Measurements from ENCODE around the gene LRP6.
"Not testable (repeated sequence)": the region's sequence is repeated elsewhere in the genome, so short reads cannot be mapped to it uniquely, and the experiment has no call there.

Gene LRP6

DNA sequence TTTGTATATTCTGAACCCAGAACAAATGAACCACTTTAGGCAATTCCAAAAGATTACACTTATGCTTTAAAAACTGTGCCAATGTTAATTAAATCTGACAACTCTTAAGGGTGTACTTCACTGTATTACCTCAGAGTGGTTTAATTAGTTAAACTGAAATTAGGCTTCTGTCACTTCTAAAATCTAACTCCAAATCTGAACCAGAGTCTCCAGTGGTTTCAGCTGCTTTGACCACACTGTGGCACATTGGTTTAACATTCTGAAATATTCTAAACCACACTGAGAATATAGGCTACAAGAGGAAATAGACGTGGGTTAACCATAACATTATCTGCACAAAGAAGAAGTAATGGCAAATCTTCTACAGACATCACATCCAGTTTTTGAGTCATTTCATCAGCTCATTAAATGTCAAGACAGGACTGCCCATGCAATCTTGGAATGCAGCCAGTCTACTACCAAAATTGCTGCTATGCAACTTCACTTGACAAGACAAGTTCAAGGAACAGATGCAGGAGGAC lies 94.8 kb downstream of the LRP6 start:
- DNase-seq, result no peak

DNA sequence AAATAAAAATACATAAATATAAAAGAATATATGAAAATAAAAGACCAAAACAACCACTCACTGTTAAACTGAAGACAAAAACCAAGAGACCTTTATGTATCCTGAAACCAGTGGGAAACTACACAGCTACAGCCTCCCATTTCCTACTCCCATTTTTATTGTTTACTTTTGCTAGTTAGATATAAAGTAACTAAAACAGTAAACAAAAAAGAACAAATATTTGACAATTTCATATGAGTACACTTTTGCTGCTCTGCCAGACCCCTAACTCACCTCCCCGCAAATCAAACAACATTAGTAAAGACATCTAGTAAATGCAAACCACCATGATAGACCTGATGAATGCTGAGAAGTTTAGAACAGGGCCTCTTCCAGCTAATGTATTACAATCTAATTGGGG lies 99.0 kb downstream of the LRP6 start:
- DNase-seq, result no peak

DNA sequence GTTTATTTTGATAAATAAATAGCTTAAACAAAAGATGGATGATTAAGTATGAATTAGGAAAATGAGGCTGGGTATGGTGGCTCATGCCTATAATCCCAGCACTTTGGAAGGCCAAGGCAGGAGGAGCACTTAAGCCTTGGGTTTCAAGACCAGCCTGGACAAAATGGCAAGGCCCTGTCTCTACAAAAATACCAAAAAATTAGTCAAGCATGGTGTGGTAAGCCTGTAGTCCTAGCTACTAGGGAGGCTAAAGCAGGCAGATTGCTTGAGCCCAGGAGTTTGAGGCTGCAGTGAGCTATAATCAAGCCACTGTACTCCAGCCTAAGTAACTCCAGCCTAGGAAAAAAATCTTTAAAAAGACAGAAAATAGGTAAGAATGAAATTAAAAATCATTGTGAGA lies 100.1 kb downstream of the LRP6 start:
- no peak for DNase-seq

DNA sequence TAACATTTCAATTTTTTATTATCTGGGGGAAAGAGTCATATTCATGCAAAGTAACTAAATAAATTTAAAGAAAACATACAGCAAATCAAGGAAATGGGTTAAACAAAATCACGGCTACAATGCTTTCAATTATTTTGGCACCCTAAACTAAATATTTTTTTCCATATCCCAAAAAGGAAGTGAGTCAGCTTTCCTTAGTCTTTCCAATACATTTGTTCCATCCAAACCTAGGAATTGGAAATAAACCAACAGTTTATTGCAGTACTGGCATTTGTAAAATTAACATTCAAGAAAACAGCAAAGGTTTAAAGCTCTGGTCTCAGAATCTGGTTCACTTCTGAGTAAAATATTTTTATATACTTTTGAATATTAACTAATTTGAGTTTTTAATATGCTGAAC lies 106.9 kb downstream of the LRP6 start:
- DNase-seq, result no peak

DNA sequence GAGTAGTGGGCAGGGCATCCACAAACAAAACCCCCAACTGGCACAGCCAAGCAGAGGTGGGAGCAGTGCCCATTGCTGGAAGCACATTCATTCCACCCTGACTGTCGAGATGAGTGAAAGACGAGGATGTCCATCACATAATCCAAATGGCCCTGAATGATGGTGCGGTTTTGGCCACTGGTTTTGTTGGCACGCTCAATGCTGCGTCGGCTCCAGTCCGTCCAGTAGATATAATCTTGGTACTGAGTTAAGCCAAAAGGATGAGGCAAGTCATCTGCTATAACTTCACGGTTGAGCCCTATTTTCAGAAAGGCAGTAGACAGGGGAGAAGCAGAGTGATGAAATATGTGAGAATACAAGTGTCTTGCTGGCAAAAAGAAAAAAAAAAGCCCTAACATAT lies 108.0 kb downstream of the LRP6 start:
- DNase-seq, result no peak

DNA sequence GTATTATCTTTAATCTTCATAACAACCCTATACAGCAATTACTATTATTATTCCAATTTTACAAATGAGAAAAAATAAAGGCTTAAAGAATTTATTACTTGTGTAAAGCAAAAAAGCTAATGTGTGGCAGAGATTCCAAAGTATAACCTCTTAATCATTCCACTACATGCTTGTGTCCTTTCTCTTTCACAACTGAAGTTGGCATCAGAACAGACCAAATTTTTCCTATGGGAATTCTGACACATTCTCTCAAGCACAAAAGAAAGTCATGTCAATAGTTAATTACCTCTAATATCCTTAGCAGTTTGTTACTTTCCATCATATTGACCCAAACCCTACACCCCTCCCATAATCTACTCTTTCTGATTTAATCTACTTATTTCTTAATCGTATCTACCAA lies 109.4 kb downstream of the LRP6 start:
- no peak for DNase-seq

DNA sequence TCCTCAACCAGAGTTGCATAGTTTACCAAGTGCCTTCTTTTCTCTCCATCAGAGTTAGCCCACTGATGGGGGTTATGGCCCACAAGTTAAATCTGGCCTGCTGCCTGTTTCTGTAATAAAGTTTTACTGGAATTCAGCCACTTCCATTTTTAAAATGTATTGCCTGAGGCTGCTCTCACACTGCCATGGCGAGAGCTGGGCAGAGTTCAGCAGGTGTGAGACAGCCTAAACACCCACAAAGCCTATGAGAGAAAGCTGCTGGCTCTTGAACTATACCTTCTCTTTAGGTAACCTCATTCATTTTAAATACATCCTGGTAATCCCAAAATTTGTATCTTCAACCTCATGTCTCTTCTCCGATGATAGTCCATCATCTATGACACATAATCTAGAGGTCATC lies 110.0 kb downstream of the LRP6 start:
- no peak for DNase-seq

DNA sequence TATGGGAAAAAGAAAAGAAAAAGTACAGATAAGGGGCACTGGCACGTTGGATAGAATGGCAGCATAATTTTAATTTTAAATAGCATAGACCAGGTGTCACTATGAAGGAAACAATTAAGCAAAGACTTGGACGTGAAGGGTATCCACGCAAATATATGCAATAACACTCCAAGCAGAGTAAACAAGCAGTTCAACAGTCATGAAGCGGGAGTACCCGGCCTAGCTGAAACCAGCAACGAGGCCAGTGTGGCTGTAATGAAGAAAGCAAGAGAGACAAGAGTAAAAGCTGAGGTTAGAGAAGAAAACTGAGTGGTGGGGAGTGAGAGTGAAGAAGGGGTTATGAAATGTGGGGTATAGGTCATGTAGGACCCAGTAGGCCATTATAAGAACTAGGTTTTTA lies 110.7 kb downstream of the LRP6 start:
- no peak for DNase-seq

DNA sequence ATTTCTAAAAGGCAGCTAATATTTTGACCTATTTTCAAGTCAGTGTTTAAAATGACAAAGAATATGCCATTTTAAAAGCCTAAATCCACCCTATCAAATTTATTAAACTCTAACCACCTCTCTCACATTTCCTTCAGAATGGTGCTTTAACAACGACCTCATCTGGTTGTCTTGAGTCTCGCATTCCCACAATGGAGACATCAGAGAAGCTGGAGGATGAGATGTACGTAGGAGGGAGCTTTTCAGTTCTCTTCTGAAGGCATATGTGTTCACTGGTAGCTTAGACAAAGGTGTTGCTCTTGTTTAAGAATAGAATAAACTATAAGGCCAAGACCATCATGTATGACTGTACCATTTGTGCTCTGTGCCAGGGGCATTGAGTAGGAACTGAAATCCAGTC lies 113.2 kb downstream of the LRP6 start:
- DNase-seq, result peak; percentile 12

DNA sequence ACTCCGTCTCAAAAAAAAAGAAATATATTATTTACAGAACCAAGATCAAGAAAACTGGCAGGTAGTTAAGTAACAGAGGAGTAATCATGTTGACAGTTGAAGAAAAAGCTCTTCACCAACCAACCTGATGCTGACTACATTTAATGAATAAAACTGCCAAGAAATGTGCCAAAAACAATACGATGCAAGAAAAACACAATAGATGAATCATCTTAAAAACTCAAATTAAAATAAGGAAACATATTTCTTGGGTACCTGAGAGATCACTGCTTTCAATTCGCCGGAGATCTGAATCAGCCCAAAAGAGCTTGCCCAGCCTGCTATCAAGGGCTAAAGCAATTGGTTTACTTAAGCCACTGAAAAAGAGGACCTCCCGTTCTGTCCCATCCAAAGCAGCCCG lies 119.7 kb downstream of the LRP6 start:
- no peak for DNase-seq

DNA sequence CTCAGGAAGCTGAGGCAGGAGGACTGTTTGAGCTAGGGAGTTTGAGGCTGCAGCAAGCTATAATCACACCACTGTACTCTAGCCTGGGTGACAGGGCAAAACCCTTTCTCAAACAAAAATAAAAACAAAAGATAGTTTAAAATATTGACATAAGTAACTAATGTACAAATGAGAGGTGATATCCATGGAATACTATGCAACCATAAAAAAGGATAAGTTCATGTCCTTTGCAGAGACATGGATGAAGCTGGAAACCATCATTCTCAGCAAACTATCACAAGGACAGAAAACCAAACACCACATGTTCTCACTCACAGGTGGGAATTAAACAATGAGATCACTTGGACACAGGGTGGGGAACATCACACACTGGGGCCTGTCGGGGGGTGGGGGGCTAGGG lies 122.3 kb downstream of the LRP6 start:
- not testable (repeated sequence) for DNase-seq

DNA sequence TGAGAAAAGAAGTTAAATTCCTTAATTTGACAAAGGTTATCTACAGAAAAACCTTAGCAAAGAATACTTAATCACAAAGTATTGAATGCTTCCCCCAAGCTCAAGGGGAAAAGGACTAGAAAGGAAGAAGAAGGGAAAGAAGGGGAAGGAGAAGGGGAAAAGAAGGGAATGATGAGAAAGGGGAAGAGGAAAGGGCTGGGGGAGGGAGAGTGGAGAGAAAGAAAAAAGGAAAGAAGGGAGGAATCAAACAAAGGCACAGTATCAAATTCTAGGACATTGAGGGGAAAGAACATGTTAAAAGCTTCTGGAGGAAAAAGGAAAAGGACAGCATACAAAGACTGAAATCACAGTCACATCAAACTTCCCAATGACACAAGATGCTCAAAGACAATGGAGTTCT lies 125.8 kb downstream of the LRP6 start:
- no peak for DNase-seq

DNA sequence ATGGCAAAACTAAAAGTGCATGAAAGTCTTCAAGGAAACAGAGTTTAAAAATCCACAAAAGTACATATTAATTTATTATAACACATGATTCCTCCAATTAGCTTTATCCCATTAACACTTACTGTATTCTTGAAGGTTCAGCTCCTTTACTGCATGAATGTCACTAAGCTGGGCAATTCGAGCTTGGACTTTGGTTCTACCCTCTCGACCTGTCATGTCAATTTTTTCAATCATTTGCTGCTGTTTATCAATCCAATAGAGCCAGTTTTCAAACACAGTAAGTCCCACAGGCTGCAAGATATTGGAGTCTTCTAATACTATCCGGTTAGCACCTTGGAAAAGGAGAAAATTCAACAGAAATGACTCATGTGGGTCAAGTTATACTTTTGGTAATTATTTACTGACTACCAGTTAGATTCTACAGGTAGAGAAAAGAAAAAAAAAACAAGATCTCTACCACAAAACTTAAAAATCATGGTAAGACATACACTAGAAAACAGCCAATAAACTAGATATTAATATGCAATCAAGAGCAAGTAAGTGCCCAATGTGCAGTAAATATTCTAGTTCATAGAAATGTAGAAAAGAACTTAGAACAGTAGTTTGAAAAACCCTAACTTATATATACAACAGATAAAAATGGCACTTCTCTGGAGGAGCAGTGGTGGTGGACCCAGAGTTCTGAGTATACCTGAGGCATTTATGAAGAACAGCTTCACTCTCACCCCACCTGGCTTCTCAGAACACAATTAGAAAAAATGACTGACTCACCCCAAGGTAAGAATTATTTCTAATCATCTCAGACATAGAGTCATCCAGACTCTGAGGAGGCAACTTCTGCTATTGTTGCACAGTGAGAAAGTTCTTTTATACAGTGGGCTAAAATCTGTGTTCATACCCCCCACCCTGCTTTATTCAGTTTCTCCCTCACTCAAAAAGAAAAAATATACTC lies 128.4 kb downstream of the LRP6 start:
- DNase-seq, result no peak

DNA sequence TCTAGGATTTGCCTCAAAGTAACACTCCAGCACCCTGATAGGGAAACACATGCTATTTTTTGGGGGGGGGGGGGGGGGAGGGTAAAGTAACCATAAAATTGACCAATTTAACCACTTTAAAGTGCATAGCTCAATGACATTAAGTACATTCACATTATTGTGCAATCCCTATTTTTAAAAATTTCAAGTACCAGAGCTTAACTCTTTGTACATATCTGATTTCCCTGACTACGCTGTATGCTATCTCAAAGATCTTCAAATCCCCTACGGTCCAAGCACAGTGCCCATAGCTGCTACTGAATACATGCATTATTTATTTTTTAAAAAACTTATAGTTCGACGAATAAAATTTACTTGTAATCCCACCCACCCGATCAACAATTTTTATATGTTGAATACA lies 133.1 kb downstream of the LRP6 start:
- DNase-seq, result no peak

DNA sequence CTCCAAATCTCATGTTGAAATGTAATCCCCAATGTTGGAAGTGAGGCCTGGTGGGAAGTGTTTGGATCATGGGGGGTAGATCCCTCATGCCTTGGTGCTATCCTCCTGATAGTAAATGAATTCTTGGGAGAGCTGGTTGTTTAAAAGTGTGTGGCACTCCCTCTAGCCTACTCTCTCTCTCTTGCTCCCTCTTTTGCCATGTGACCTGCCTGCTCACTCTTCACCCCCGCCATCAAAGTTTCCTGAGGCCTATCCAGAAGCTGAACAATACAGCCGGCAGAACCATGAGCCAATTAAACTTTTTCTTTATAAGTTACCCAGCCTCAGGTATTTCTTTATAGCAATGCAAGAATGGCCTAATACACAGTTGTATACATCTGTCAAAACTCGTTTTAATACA lies 133.6 kb downstream of the LRP6 start:
- no peak for DNase-seq

DNA sequence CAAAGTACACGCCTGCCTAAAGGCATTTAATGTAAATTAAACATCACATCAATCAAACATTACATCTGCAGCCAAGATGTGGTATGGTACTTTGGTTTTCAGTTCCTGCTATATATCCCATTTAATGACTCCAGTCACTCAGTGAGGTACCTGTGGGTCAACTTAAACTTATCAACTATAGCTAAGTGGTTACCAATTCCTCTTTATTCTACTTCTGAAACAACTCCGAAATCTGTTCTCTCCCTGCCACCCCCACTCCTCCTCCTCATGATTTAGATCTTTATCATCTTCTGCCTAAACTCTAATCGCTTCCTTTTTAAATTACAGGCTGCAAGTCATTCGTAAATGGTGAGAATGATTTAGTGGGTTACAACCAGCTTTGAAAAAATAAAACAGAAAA lies 138.2 kb downstream of the LRP6 start:
- no peak for DNase-seq

DNA sequence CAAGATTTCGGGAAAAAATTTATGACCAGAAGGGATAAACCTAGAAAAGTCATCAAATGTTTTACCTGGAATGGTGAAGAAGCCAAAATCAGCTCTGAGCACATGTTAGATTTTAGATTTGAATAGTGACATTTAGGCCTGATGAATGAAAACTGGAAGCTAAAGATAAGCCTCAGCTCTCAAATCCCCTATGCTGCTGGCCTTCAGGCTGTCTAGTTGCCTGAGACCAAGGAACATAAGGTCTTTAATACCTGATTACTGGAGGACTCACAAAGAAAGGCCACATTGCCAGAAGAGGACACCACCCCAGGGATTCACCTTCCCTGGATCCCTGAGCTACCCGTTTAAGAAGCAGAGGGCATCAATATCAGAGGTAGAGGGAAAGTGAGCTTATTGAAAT lies 139.5 kb downstream of the LRP6 start:
- no peak for DNase-seq

DNA sequence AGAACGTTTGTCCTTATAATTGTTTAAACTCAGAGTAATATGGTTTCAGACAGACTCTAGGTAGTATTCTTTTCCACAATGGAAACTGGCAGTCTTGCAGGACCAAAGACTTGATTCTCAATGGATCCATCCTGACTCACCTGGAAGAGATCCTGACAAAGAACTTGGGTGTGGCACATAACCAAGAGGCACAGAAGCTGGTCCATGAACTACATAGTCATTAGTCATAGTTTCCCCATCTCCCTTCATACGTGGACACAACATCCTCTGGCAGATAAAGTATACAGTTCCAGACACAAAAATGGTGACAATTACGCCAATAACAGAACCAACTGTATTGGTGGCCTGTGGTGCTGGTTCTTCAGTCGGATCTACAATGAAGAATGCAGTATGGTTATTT lies 140.3 kb downstream of the LRP6 start:
- no peak for DNase-seq

DNA sequence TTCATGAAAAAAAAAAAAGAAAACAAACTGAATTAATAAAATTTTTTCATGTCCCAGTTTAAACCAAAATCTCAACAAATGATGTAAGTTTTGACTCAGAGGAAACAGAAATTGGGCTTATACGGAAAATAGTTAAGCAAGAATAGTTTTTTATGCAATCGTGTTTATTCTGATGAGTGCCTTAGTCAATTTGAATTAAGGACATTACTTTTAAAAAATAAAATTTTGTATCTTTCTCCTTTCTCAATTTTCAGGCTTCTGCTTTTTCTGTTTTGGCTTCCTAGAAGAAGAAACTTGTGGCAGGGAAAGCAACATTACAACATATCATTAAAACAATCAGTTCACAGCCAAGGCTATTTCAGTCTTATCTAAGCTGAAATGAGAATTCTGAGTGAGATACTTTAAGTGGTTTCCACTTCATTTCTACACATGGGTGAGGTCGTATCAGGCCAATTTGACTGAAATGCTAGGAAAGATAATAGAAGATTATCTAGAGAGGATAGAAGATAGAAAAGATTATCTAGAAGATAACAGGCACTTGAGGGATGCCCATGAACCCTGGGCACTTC lies 143.7 kb downstream of the LRP6 start:
- no peak for DNase-seq

DNA sequence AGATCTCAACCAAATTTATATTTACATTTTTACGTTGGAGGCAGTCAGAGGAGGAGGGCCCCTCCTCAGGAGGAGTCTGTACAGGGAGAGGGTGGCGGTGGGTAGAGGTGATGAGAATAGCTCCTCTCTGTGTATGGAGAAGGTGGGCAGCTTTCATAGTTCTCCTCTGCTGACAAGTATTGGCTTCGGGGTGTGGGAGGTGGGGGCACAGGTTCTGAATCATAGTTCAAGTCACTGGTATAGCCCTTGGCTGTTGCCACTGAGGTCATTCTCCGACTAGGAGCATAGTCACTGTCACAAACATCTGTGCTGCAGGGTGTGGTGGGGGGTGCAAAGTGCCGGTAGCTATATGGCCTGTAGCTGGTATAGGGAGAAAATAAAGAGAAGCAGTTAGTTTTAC lies 145.8 kb downstream of the LRP6 start:
- DNase-seq, result no peak

DNA sequence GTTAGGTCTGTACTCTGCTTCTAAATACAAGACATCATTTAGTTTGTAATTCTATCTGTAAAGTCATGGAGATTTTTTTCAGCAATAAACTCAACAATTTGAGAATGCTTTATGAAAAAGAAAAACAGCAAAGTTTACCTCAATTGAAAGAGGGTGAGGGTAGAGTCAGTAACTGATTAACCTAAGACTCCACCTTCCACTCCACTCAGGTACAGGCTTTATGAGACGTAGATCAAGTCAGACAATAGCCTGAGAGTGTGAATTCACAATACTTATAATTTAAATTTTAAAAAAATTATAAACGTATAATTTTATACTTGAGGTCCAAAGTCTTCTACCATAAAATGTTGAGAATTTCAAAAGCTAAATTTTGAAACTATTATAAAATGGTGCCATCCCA lies 150.2 kb downstream of the LRP6 start:
- DNase-seq, result no peak

DNA sequence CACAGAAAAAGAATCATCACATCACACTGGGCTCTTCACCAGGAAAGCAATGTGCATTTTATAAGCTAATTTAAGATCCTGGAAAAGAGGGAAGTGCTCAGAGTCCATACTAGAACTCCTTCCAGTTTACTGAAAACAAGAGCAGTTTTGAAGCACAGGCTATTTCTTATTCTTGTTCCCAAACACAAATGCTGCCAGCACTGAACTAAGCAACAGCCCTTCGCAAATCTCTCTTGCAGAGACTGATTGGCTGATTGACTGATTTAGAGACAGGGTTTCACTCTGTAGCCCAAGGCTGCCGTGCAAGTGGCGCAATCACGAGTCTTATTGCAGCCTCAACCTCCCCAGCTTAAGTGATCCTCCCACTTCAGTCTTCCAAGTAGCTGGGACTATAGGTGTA lies 151.3 kb downstream of the LRP6 start:
- no peak for DNase-seq

DNA sequence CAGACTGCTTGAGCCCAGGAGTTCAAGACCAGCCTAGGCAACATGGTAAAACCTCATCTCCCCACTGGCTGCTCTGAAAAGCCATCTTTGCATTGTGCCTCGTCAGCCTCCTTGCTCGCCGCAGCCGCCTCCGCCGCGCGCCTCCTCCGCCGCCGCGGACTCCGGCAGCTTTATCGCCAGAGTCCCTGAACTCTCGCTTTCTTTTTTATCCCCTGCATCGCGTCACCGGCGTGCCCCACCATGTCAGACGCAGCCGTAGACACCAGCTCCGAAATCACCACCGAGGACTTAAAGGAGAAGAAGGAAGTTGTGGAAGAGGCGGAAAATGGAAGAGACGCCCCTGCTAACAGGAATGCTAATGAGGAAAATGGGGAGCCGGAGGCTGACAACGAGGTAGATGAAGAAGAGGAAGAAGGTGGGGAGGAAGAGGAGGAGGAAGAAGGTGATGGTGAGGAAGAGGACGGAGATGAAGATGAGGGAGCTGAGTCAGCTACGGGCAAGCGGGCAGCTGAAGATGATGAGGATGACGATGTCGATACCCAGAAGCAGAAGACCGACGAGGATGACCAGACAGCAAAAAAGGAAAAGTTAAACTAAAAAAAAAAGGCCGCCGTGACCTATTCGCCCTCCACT lies 155.8 kb downstream of the LRP6 start:
- not testable (repeated sequence) for DNase-seq

DNA sequence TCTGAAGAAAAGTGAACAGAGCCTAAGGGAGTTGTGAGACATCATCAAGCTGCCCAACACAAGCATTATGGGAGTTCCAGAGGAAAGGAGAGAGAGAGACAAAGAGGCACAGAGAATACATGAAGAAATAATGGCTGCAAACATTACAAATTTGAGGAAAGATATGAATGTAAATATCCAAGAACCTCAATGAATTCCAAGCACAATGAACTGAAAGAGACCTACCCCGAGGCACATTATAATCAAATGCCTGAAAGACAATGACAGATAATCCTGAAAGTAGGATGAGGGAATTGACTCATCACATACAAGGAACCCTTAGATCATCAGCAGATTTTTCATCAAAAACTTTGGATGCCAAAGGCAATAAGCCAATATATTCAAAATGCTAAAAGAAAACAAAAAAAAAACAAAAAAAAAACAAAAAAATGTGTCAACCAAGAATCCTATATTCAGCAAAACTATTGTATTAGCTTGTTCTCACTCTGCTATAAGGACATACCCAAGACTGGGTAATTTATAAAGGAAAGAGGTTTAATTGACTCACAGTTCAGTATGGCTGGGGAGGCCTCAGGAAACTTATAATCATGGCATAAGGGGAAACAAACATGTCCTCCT lies 158.3 kb downstream of the LRP6 start:
- no peak for DNase-seq

Measured in NCI-H2107 (cell line).